Trophoblast cell (in vitro differentiated cells and primary cell): Measurements from ENCODE around the gene CRISP1.
"Not testable (repeated sequence)": the region's sequence is repeated elsewhere in the genome, so short reads cannot be mapped to it uniquely, and the experiment has no call there.

Experiments
- DNase-seq, 2 donors: peaks; one replicate each; pipeline ENCODE4 v3.0.0-alpha.2; 2016
- H2AFZ ChIP-seq: 2 replicates; pipeline ENCODE4 v1.6.1; 2013; ENCODE audit warnings: low read length, moderate library complexity, mild to moderate bottlenecking; ENCODE audit not compliant: insufficient read depth, poor library complexity
- H2AK5ac ChIP-seq: 2 replicates; pipeline ENCODE4 v1.6.1; 2013; ENCODE audit warnings: mild to moderate bottlenecking, low read length
- H2BK120ac ChIP-seq: 2 replicates; pipeline ENCODE4 v1.6.1; 2013; ENCODE audit warnings: low read length, mild to moderate bottlenecking, moderate library complexity; ENCODE audit not compliant: insufficient read depth, poor library complexity
- H2BK12ac ChIP-seq: 2 replicates; pipeline ENCODE4 v1.6.1; 2013; ENCODE audit warnings: mild to moderate bottlenecking, low read length, moderate library complexity
- H2BK5ac ChIP-seq: 2 replicates; pipeline ENCODE4 v1.6.1; 2013; ENCODE audit warnings: low read length, low read depth, moderate library complexity, mild to moderate bottlenecking; ENCODE audit not compliant: poor library complexity
- H3K14ac ChIP-seq: 2 replicates; pipeline ENCODE4 v1.6.1; 2013; ENCODE audit warnings: mild to moderate bottlenecking, low read length
- H3K18ac ChIP-seq: 2 replicates; pipeline ENCODE4 v1.6.1; 2013; ENCODE audit warnings: mild to moderate bottlenecking, low read length
- H3K23ac ChIP-seq: 2 replicates; pipeline ENCODE4 v1.6.1; 2013; ENCODE audit warnings: low read length
- H3K27ac ChIP-seq: 2 replicates; pipeline ENCODE4 v1.5.1; 2013; ENCODE audit warnings: low read depth, mild to moderate bottlenecking, inconsistent platforms, low read length, moderate library complexity
- H3K27me3 ChIP-seq: 2 replicates; pipeline ENCODE4 v1.6.1; 2013; ENCODE audit warnings: inconsistent platforms, mild to moderate bottlenecking, low read length, moderate library complexity; ENCODE audit not compliant: insufficient read depth
- H3K36me3 ChIP-seq, 2 experiments: 1 replicate in 1 of 2; 2 replicates in 1 of 2; pipeline ENCODE4 v1.6.1; 2013; ENCODE audit warnings: low read length in 2 of 2, mild to moderate bottlenecking in 2 of 2, moderate library complexity in 1 of 2; ENCODE audit not compliant: insufficient read depth in 2 of 2, control insufficient read depth in 1 of 2
- H3K4ac ChIP-seq: 2 replicates; pipeline ENCODE4 v1.6.1; 2013; ENCODE audit warnings: low read depth, mild to moderate bottlenecking, low read length, moderate library complexity
- H3K4me1 ChIP-seq, 2 experiments: 1 replicate in 1 of 2; 2 replicates in 1 of 2; pipeline ENCODE4 v1.6.1; 2013; ENCODE audit warnings: low read length in 2 of 2, mild to moderate bottlenecking in 2 of 2, moderate library complexity in 1 of 2; ENCODE audit not compliant: insufficient read depth in 2 of 2, control insufficient read depth in 1 of 2
- H3K4me2 ChIP-seq: 2 replicates; pipeline ENCODE4 v1.6.1; 2013; ENCODE audit warnings: inconsistent platforms, mild to moderate bottlenecking, low read length, moderate library complexity
- H3K4me3 ChIP-seq: 2 replicates; pipeline ENCODE4 v1.5.1; 2013; ENCODE audit warnings: mild to moderate bottlenecking, low read depth, low read length, inconsistent platforms
- H3K79me1 ChIP-seq: one replicate; pipeline ENCODE4 v1.6.1; 2013; ENCODE audit warnings: low read length
- H3K79me2 ChIP-seq: 2 replicates; pipeline ENCODE4 v1.6.1; 2013; ENCODE audit warnings: low read length, mild to moderate bottlenecking; ENCODE audit not compliant: control insufficient read depth, insufficient read depth, poor library complexity
- H3K9ac ChIP-seq: 2 replicates; pipeline ENCODE4 v1.6.1; 2013; ENCODE audit warnings: mild to moderate bottlenecking, low read length
- H3K9me3 ChIP-seq: 2 replicates; pipeline ENCODE4 v1.6.1; 2013; ENCODE audit warnings: low read depth, mild to moderate bottlenecking, control low read depth, inconsistent platforms, low read length; ENCODE audit not compliant: insufficient read depth
- H4K12ac ChIP-seq: 2 replicates; pipeline ENCODE4 v1.6.1; 2013; ENCODE audit warnings: low read depth, mild to moderate bottlenecking, low read length, moderate library complexity
- H4K8ac ChIP-seq: 2 replicates; pipeline ENCODE4 v1.6.1; 2013; ENCODE audit warnings: low read depth, mild to moderate bottlenecking, low read length, moderate library complexity
- H4K91ac ChIP-seq: one replicate; pipeline ENCODE4 v1.6.1; 2013; ENCODE audit warnings: low read depth, mild to moderate bottlenecking, low read length, moderate library complexity
- WGBS: extraction: QIAGEN DNeasy Blood & Tissue Kit; methylation state at CpG from one replicate; pipeline ENCODE4 v1.1.7; 2013; ENCODE audit warnings: missing lambda C conversion rate; ENCODE audit not compliant: insufficient read length, insufficient coverage; ENCODE audit errors: extremely low coverage; 5-methylcytosine and 5-hydroxymethylcytosine counted together

The CRISP1 gene

GRCh38 chr6:49902856-49903255 is 36.5 kb upstream of the CRISP1 start:
- H3K79me2 ChIP-seq: no peaks in the 10 kb centered on the region
- no peak overlapping the region for H4K8ac ChIP-seq
- H2AFZ ChIP-seq: no peak overlapping the region
- no peak overlapping the region for H2BK5ac ChIP-seq
- H3K36me3 ChIP-seq: no peaks in the 10 kb centered on the region
- DNase-seq: no peak
- H2BK120ac ChIP-seq: no peak overlapping the region
- no peak overlapping the region for H2AK5ac ChIP-seq
- no peak overlapping the region for H3K4me2 ChIP-seq
- no peak overlapping the region for H3K18ac ChIP-seq
- H3K4ac ChIP-seq: no peak overlapping the region
- no peak overlapping the region for H2BK12ac ChIP-seq
- H3K27ac ChIP-seq: no peak overlapping the region
- no peak overlapping the region for H3K14ac ChIP-seq
- H3K23ac ChIP-seq: no peak overlapping the region
- H3K4me1 ChIP-seq: no peaks in the 10 kb centered on the region
- no CpG with 5 or more reads among the region's 2 CpGs for WGBS
- no peaks in the 10 kb centered on the region for H3K9me3 ChIP-seq
- H3K27me3 ChIP-seq: no peaks in the 10 kb centered on the region
- H3K4me3 ChIP-seq: no peak overlapping the region
- H4K91ac ChIP-seq: no peak overlapping the region
- no peak overlapping the region for H4K12ac ChIP-seq
- no peak overlapping the region for H3K9ac ChIP-seq
- H3K79me1 ChIP-seq: no peaks in the 10 kb centered on the region

- Histone ChIP-seq H3K14ac (no peak overlapping the region), H4K91ac (no peak overlapping the region), H2BK12ac (no peak overlapping the region), H3K9ac (no peak overlapping the region), H3K36me3 (no peaks in the 10 kb centered on the region), H3K4ac (no peak overlapping the region), H4K8ac (no peak overlapping the region), H3K4me1 (no peaks in the 10 kb centered on the region), H2AFZ (no peak overlapping the region), H3K27me3 (no peaks in the 10 kb centered on the region), H3K18ac (no peak overlapping the region), H3K79me2 (no peaks in the 10 kb centered on the region), H3K79me1 (no peaks in the 10 kb centered on the region), H4K12ac (no peak overlapping the region), H3K27ac (no peak overlapping the region), H3K4me3 (no peak overlapping the region), H2BK120ac (no peak overlapping the region), H2AK5ac (no peak overlapping the region), H3K23ac (no peak overlapping the region), H3K9me3 (no peaks in the 10 kb centered on the region), H3K4me2 (no peak overlapping the region), H2BK5ac (no peak overlapping the region)
- no peak for DNase-seq
These were observed 32.7 kb upstream of the CRISP1 start for GRCh38 chr6:49898904-49899566.

- H2BK120ac ChIP-seq, H3K79me2 ChIP-seq, H3K4ac ChIP-seq, H3K36me3 ChIP-seq, H2AK5ac ChIP-seq, H3K79me1 ChIP-seq, H4K91ac ChIP-seq, H3K4me3 ChIP-seq, H3K9ac ChIP-seq, H2BK5ac ChIP-seq, DNase-seq, H2BK12ac ChIP-seq, H3K23ac ChIP-seq, H3K4me2 ChIP-seq, H3K27me3 ChIP-seq, H4K12ac ChIP-seq, H3K4me1 ChIP-seq, H3K18ac ChIP-seq, H3K14ac ChIP-seq, H2AFZ ChIP-seq, H4K8ac ChIP-seq, H3K27ac ChIP-seq, H3K9me3 ChIP-seq: not testable (repeated sequence)
These were observed 29.2 kb upstream of the CRISP1 start for GRCh38 chr6:49895553-49895952.

- H3K18ac ChIP-seq: no peak overlapping the region
- peaks cover 0 to 3% of the 10 kb centered on the region in 2 experiments for H3K4me1 ChIP-seq
- no peaks in the 10 kb centered on the region for H3K79me1 ChIP-seq
- no peak overlapping the region for H3K4me2 ChIP-seq
- no peak overlapping the region for H2AFZ ChIP-seq
- H3K4ac ChIP-seq: no peak overlapping the region
- DNase-seq: no peak
- H3K36me3 ChIP-seq: no peaks in the 10 kb centered on the region
- H3K9ac ChIP-seq: no peak overlapping the region
- no peak overlapping the region for H4K12ac ChIP-seq
- peaks cover 2% of the 10 kb centered on the region for H3K9me3 ChIP-seq
- no peak overlapping the region for H2AK5ac ChIP-seq
- H2BK12ac ChIP-seq: no peak overlapping the region
- no peak overlapping the region for H2BK5ac ChIP-seq
- no peak overlapping the region for H3K27ac ChIP-seq
- H3K14ac ChIP-seq: no peak overlapping the region
- no peak overlapping the region for H4K91ac ChIP-seq
- H3K79me2 ChIP-seq: no peaks in the 10 kb centered on the region
- no peak overlapping the region for H3K23ac ChIP-seq
- H3K4me3 ChIP-seq: no peak overlapping the region
- H4K8ac ChIP-seq: no peak overlapping the region
- H3K27me3 ChIP-seq: no peaks in the 10 kb centered on the region
- whole genome bisulfite sequencing: no CpG with 5 or more reads among the region's 3 CpGs
- H2BK120ac ChIP-seq: no peak overlapping the region
These were observed 25.9 kb upstream of the CRISP1 start for GRCh38 chr6:49892280-49892679.
